OCI-LY1 (cell line): Measurements from ENCODE around the gene C1QTNF1.

Experiments
- EZH2 ChIP-seq: fragments of 200-600 bp; sonication (generic), shearing (Covaris generic); IDR thresholded peaks from 2 replicates; pipeline ENCODE4 v1.8.0; 2017; ENCODE audit warnings: borderline replicate concordance, mixed run types, mild to moderate bottlenecking, antibody characterized with exemption, low read length, moderate library complexity, mixed read lengths
- TF ChIP-seq, protein P1 (sequence below): fragments of 200-600 bp; sonication (generic), shearing (Covaris generic); IDR thresholded peaks from 2 replicates; pipeline ENCODE4 v1.5.1; 2017; ENCODE audit warnings: mild to moderate bottlenecking, antibody characterized with exemption, low read length, moderate library complexity, mixed read lengths

DNA sequence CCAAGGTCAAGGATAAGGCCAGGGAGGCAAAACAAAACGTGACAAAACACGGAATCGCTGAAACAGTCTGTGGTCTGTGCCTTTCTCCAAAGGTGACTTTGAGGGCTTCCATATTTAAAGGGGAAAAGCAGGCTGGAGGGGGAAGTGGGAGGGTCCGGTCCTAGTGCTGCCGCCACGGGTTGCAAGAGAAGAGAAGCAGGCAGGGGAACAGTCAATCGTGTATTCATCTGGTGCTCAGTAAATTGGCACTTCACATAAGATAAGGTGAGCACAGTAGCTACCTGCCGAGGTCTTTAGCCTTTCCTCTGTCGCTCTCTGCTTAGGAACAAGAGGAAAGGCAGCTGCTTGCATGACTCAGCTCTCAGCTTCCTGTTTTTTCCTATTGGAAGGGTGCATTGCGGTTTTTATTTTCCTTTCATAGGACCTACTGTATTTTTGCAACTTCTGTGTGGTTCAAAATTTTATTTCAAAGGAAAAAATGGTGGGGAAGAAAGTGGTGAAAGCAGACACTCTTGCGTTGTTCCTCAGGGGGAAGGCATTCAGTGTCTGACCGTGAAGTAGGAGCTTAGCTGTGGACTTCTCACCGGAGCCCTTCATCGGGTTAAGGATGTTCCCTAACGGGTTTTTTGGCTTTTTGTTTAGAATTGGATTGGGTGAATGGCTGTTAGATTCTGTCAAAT lies 37.2 kb upstream of the C1QTNF1 start:
- TF ChIP-seq EZH2, result no peak
- TF ChIP-seq, protein P1, sequence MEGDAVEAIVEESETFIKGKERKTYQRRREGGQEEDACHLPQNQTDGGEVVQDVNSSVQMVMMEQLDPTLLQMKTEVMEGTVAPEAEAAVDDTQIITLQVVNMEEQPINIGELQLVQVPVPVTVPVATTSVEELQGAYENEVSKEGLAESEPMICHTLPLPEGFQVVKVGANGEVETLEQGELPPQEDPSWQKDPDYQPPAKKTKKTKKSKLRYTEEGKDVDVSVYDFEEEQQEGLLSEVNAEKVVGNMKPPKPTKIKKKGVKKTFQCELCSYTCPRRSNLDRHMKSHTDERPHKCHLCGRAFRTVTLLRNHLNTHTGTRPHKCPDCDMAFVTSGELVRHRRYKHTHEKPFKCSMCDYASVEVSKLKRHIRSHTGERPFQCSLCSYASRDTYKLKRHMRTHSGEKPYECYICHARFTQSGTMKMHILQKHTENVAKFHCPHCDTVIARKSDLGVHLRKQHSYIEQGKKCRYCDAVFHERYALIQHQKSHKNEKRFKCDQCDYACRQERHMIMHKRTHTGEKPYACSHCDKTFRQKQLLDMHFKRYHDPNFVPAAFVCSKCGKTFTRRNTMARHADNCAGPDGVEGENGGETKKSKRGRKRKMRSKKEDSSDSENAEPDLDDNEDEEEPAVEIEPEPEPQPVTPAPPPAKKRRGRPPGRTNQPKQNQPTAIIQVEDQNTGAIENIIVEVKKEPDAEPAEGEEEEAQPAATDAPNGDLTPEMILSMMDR, result no peak
